Breast epithelium (tissue), 3 donors: ENCODE measurements around the gene HBB.

Source experiments
- CTCF ChIP-seq, 3 donors: fragments of 450-650 bp; IDR thresholded peaks; one replicate each; pipeline ENCODE4 v1.5.1; 2016 to 2017; ENCODE audit warnings: antibody characterized with exemption in 3 of 3, mild to moderate bottlenecking in 3 of 3, moderate library complexity in 3 of 3
- POLR2AphosphoS5 ChIP-seq, 3 donors: sonication (generic); formaldehyde crosslinking; IDR thresholded peaks; one replicate each; pipeline ENCODE4 v1.6.1; 2017; ENCODE audit warnings: antibody characterized with exemption in 3 of 3

DNA sequence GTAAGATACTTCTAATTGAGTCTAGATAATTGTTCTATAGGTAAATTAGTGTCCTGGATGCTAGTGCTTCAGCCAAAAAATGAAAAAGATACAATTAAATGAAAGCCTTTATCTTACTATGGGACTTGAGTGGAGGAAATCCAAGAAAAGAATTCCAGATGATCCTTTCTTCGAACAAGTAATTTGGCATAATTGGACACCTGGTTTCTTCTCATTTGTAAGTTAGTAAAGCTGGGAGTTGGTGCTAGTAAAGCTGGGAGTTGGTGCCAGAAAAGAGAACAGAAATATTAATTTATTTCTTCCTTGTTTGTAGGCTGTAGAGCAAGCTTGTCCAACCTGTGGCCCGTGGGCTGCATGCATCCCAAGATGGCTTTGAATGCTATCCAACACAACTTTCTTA, 38.7 kb downstream of the HBB start:
- TF ChIP-seq CTCF (IDR thresholded peaks at IDR 0.05) (no peak), POLR2AphosphoS5 (IDR thresholded peaks at IDR 0.05) (no peak)
